H54 (cell line): ENCODE measurements around the gene TUBA4A.
"Not testable (repeated sequence)": the region's sequence is repeated elsewhere in the genome, so short reads cannot be mapped to it uniquely, and the experiment has no call there.

ENCODE experiments used
- DNase-seq: peaks from one replicate; pipeline ENCODE4 v3.0.0; 2011; ENCODE audit warnings: low spot score, mixed read lengths; ENCODE audit not compliant: insufficient read length
- FAIRE-seq: peaks from 3 replicates; lab custom pipeline; 2011; peaks lifted over from hg19 to GRCh38; lab: Jason Lieb, UNC
- POLR2A ChIP-seq: IDR thresholded peaks from 2 replicates; pipeline ENCODE4 v1.6.1; 2011; ENCODE audit warnings: low read depth, mild to moderate bottlenecking, low read length

TUBA4A gene

GRCh38 chr2:219210886-219211362, 42.8 kb downstream of the TUBA4A start:
- DNase-seq (no peak), FAIRE-seq (no peak)
- no peak for TF ChIP-seq POLR2A

- FAIRE-seq (no peak), DNase-seq (no peak)
- TF ChIP-seq POLR2A, result no peak
These were observed 43.4 kb downstream of the TUBA4A start for GRCh38 chr2:219210196-219210885.

GRCh38 chr2:219209236-219210195, 44.2 kb downstream of the TUBA4A start:
- no peak for TF ChIP-seq POLR2A
- FAIRE-seq, result no peak

GRCh38 chr2:219207884-219208740, 45.6 kb downstream of the TUBA4A start:
- no peak for TF ChIP-seq POLR2A
- no peak for DNase-seq
- no peak for FAIRE-seq

More at GRCh38 chr2:219209236-219210195, 44.2 kb downstream of the TUBA4A start:
- DNase-seq, result no peak

GRCh38 chr2:219207134-219207883, 46.4 kb downstream of the TUBA4A start:
- DNase-seq (no peak), FAIRE-seq (no peak)
- no peak for TF ChIP-seq POLR2A

- FAIRE-seq, result no peak
These were observed 47.2 kb downstream of the TUBA4A start, which contains the start of gene ZFAND2B for GRCh38 chr2:219206328-219207133. Gene ZFAND2B, plus strand, starts transcription at chr2:219206782. Its CDS starts 206 bp downstream, at chr2:219206988.

GRCh38 chr2:219205981-219206327, 47.8 kb downstream of the TUBA4A start:
- no peak for TF ChIP-seq POLR2A
- FAIRE-seq, result no peak
- DNase-seq, result no peak

More at GRCh38 chr2:219206328-219207133, 47.2 kb downstream of the TUBA4A start, which contains the start of gene ZFAND2B:
- TF ChIP-seq POLR2A, result peak; percentile 90
- peak; percentile 94 for DNase-seq

GRCh38 chr2:219205165-219205538, 48.6 kb downstream of the TUBA4A start:
- DNase-seq, result no peak
- FAIRE-seq, result no peak
- TF ChIP-seq POLR2A, result no peak

- no peak for DNase-seq
- FAIRE-seq, result no peak
- no peak for TF ChIP-seq POLR2A
These were observed 49.1 kb downstream of the TUBA4A start for GRCh38 chr2:219204425-219205164.

- not testable (repeated sequence) for FAIRE-seq
These were observed 52.4 kb downstream of the TUBA4A start for GRCh38 chr2:219201331-219201730.

GRCh38 chr2:219200502-219201326, 53.0 kb downstream of the TUBA4A start:
- FAIRE-seq, result not testable (repeated sequence)

More at GRCh38 chr2:219201331-219201730, 52.4 kb downstream of the TUBA4A start:
- not testable (repeated sequence) for DNase-seq

More at GRCh38 chr2:219200502-219201326, 53.0 kb downstream of the TUBA4A start:
- not testable (repeated sequence) for DNase-seq
